IPS DF 4.7 (cell line): ENCODE data around the gene ZNF687.
"Not testable (repeated sequence)": the region's sequence is repeated elsewhere in the genome, so short reads cannot be mapped to it uniquely, and the experiment has no call there.

Source experiments
- DNase-seq: peaks from one replicate; pipeline ENCODE4 v3.0.0-alpha.2; 2013; ENCODE audit warnings: low spot score; ENCODE audit errors: extremely low read depth

ZNF687 gene

DNA sequence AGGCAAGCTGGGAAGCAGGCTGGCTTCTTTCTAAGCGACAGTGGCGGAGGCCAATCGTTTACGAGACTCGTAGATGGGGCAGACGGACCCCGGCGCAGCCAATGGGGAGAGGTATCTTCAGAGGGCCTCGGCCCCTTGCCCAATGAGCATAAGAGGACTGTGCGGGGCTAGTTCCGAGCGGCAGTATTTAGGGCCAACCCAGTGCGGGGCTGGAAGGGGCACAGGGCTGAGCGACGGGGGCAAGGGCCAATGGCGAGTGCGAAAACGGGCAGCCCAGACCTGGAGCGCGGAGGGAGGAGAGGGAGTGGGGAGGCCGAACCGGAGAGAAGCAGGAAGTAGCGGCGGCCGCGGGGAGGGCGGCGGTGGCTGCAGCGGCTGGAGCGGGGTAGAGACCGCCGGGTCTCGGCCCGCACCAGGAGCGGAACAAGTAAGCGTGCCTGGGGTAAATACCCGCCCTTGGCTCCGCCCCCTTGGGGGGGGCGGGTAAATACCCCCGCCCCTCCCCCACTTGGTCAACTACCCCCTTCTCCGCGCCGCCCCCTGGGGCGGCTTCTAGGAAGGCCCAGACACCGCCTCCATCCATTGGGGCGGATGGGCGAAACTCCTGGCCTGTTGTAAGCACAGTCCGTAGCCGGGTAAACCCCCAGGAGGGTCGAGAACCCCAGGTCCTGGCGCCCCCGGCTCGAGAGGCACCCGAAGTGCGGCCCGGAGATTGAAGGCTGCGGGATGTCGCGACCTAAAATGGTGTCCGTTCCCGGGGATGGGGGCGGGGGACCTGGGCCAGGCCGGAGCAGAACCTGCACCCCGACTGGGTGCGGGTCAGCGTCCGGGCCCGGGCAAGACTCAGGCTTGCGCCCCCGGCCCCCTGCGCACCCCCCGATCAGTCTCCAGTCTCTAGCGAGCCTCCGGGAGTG lies at the start of gene ZNF687:
TSS of gene ZNF687 (plus strand) at position 331 of the 914 bp plus-strand sequence. CDS start 3,993 bp downstream, outside the sequence.
- DNase-seq = peak; percentile 97

GRCh38 chr1:151235235-151235634 lies 46.9 kb upstream of the ZNF687 start:
- no peak for DNase-seq

DNA sequence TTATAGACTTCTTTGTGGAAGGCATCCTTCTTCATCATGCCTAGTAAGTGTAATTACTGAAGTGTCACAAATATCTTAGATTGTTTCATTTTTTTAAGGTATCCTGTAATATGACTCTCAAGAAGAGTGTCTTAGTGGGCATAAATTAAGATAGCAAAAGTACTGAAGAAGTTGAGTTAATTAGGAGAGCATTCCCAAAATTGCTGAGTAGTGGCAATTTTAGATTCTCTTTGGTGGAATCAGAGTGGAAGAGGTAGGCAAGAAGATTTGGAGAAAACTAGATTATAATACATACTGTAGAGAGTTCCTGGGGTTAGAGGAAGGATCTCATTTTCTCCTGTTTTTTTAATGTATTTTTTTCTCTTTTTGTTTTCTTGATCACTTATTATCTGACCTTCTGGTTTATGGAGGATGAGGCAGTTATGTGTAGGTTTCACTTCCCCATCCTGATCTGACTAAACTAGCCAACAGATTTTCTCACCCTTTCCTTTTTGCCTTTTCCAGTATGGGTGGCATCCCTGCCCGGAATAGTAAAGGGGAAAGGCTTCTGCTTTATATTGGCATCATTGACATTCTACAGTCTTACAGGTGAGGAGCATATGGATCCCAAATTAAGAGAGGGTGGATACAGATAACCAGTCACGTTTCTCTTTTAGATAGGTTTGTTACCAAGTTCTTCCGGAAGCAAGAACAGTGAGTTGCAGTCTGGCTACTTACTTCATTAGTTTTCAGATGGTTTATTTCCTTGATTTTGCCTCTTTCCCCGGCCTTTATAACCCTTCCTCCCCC lies 44.2 kb upstream of the ZNF687 start:
- no peak for DNase-seq

DNA sequence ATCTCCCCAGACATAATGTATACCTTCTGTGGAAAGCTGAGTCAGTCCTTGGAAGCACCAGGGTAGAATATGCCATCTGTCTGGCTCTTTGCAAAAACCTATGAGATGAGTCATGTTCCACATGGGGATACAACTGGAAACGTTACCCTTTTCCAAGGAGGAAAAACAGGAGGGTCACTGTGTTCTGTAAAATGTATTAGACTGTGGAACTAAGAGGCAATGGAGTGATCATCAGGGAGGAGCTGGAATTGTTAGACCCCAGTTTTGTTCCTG lies 43.7 kb upstream of the ZNF687 start:
- DNase-seq = no peak

DNA sequence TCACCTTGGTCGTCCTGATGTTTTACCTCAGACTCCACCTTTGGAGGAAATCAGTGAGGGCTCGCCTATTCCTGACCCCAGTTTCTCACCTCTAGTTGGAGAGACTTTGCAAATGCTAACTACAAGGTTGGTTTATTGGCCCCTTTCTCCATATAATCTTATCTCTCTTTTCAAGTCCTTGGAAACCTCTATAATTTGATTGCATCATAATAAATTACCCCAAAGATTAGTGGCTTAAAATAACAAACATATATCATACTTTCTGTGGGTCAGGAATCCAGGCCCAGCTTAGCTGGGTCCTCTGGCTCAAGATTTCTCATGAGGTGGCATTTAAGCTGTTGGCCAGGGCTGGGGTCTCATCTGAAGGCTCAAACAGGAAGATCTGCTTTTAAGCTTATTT lies 39.7 kb upstream of the ZNF687 start:
- no peak for DNase-seq

DNA sequence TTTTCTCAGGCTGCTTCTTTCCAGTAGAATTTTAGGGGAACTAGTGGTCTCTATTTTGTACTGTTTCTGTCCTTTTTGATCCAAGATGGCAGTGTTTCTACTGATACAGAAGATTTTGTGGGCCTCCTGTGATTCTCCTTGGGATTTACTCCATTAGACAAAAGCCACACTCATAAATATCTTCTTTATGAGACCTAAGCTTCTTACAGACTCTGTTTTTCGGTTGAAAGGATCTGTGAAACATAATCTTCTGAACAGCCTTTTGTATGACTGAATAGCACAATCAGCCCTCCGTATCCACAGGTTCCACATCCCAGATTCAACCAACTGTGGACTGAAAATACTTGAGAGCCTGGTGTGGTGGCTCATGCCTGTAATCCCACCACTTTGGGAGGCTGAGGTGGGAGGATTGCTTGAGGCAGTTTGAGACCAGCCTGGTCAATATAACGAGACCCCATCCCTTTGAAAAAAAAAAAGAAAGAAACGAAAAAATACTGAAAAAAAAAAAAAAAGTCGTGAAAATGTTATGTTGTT lies 38.3 kb upstream of the ZNF687 start:
- DNase-seq = no peak

DNA sequence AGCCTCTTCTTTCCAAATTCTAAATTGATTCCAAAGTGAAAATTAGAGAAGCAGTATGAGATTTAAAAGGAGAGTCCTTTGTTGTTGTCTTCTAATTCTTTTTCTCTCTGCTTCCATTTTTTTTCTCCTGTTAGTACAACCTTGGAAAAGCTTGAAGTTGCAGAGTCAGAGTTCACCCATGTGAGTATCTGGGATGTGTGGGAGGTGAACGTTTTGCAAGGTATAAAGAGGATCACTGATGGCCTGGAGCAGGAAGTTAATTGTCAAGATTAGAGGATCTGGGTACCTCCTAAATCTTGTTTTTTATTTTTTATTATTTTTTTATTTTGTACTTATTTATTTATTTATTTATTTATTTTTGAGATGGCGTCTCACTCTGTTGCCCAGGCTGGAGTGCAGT lies 35.3 kb upstream of the ZNF687 start:
- no peak for DNase-seq

DNA sequence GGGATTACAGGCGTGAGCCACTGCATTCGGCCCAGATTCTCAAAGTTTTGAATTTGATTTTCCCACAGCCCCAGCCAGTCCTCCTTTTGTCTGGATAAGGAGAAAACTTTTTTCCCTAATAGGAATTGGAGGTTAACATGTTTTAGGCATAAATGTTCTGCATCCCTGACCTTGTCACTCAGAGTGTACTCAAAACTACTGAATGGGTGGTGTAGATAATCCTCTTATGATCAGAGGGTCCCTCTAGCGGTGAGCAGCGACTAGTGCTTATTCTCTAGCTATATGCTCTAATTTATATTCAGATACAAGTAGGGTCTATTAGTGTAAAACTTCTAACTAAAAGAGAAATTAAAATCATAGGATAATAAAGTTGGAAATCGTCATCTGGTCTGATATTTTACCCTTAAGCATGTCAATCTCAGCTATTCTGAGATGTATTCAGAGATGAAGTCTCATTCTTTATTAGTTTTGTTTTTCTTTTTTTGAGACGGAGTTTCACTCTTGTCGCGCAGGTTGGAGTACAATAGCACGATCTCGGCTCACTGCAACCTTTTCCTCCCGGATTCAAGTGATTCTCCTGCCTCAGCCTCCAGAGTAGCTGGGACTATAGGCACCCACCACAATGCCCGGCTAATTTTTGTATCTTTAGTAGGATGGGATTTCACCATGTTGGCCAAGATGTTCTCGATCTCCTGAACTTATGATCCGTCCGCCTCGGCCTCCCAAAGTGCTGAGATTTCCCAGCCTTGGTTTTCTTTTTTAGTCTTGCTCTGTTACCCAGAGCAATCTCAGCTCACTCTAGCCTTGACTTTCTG lies 30.2 kb upstream of the ZNF687 start:
- peak; percentile 25 for DNase-seq

- peak; percentile 94 for DNase-seq
Observed at GRCh38 chr1:151254217-151255213, 27.6 kb upstream of the ZNF687 start, which contains the start of gene PSMD4. Gene PSMD4 (plus strand): TSS chr1:151254734. CDS start chr1:151254783, 49 bp downstream.

- no peak for DNase-seq
Observed at GRCh38 chr1:151255381-151255780, 26.7 kb upstream of the ZNF687 start.

DNA sequence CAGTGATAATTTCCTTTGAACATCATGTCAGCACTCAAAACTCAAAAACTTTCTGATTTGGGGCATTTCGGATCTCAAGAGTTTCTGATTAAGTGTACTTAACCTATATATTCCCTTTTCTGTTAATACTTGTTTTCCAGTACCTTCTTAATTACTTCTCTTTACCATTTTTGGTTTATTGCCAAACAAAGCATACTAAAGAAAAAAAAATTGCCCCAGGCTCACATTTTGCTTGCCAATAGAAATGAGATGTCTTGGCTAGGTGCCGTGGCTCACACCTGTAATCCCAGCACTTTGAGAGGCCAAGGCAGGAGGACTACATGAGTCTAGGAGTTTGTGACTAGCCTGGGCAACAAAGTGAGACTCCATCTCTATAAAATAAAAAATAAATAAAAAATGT lies 22.7 kb upstream of the ZNF687 start:
- DNase-seq = no peak

DNA sequence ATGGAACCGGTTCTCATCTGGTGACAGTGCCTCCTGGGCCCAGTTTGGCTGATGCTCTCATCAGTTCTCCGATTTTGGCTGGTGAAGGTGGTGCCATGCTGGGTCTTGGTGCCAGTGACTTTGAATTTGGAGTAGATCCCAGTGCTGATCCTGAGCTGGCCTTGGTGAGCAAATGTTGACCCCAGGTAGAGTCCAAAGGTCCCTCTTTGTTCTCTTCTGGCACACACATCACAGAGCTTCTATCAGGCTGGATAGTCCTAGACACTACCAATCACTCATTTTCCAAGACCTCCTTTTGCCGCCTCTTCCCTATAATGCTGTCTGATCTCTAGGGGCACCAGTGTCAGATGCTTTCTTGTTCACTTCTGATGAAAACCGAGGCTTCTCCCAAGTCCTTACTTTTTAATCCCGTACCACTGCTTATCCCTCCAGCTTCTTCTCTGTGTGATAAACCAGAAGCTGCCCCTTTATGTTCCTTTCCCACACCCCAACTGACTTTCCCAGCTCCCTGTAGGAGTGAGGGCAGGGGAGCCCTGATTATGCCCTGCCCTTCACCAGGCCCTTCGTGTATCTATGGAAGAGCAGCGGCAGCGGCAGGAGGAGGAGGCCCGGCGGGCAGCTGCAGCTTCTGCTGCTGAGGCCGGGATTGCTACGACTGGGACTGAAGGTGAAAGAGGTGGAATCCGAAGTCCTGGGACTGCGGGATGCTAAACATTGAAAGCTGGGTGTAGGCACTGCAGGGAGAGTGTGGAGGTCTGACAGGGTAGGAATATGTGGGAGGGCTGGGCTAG lies 16.5 kb upstream of the ZNF687 start:
- DNase-seq = no peak

DNA sequence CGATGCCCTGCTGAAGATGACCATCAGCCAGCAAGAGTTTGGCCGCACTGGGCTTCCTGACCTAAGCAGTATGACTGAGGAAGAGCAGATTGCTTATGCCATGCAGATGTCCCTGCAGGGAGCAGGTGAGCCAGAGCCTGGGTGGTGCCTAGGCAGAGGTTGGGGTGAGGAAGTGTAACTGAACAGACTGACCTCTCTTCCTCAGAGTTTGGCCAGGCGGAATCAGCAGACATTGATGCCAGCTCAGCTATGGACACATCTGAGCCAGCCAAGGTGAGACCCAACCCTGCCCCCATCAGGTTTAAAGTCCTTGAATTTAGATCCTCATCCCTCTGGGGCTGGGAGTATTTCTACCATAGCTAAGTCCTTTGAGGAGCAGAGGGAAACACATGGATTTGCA lies 15.8 kb upstream of the ZNF687 start:
- DNase-seq = no peak

DNA sequence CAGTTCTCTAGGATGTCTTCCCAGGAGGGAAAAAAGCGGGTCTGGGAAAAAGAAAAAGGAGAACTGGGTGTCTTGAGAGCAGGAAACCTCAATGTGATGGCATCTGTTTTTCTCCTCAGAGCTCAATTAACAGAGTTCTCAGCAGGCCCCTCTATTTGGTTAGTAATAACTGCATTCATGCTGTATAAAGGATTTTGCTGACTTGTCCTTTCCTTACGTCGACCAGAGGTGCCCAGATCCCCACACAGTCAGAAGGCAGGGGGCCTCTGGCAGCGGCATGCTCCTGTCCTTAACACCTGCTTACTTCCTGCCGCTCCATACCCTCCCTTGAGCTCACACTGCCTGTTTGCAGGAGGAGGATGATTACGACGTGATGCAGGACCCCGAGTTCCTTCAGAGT lies 15.3 kb upstream of the ZNF687 start:
- DNase-seq = no peak

GRCh38 chr1:151267760-151268159 lies 14.3 kb upstream of the ZNF687 start:
- DNase-seq = no peak

DNA sequence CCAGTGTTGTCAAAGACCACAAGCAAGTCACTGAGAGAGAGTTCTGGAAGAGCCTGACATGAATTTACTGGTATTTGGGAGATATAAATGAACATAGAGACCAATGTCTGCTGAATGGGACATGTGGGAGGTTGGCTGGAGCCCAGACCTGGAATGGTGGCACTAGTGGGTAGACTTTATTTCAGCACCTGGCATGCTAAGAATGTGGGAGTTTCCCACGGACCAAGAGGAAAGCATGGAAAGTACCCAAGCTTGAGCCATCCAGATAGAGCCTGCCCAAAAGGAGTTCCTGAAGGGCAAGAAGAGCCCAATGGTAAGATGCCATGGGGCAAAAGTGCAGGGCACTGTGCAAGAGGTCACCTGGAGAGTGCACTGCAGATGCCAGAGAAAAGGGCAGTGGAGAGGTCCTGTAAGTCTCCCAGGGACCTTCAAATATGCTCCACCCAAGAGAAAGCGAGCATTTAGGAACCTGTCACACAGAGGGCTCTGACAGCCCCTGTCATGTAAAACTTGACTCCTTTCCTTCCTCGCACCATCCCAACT lies 8.1 kb upstream of the ZNF687 start:
- DNase-seq = no peak

GRCh38 chr1:151275341-151275740 lies 6.8 kb upstream of the ZNF687 start:
- DNase-seq = not testable (repeated sequence)

DNA sequence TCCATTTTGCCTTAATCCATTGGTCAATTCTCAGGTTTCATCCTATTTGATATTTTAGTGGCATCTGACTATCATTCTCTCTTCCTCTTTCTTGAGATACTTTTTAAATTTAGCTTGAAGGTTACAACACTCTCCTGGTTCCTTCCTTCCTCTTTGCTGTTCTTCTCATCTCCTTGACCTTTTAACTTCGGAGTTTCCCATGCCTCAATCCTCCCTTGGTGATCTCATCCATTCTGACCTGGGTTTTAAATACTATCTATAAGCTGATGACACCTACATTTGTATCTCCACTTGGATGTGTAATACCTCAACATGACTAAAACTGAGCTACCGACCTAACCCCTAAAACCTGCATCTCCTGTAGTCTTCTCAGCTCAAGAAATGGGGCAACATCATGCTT lies 4.8 kb upstream of the ZNF687 start:
- DNase-seq = no peak
